HG02981 (cell line): ENCODE results near the gene SPRR2D.
"Not testable (repeated sequence)": the region's sequence is repeated elsewhere in the genome, so short reads cannot be mapped to it uniquely, and the experiment has no call there.

Experiments
- ATAC-seq: cut with Tn5 transposase; IDR thresholded peaks from one replicate; pipeline ENCODE4 v1.9.1; 2021; ENCODE audit warnings: mild to moderate bottlenecking, moderate library complexity; ENCODE audit not compliant: unreplicated experiment

Gene SPRR2D

DNA sequence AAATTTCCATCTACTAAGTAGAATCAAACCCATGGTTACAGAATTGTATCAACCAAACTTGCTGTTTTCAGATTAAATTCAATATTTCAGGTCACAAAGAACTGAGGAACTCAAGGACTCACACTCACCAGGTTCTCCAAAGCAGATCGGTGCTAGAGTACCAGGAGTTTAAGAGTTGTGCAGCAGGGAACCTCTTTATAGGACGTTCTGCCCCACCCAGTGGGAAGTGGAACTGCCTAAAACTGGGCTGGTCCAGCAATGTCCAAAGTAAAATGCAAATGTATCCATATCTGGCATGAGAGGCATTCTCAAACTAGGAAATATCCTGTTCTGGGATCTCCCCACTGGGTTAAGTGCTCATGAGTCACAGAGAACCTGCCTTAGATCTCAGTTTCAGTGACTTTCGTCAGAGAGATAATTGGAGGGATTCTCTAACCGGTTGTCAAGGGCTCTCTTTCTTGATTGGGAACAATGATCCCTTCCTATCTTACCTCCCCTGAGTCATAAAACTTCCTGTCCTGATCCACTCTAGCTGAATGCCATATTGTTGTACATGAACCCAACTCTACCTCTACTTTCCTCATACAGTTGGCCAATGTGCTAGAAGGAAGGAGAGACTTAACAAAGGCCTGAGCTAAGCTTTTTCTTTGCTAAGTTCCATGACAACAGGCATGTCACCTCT, at the start of gene SPRR2D:
SPRR2D (minus strand) TSS at position 171 of the 682 bp plus-strand sequence. CDS start 774 bp downstream, outside the sequence.
- ATAC-seq = no peak

DNA sequence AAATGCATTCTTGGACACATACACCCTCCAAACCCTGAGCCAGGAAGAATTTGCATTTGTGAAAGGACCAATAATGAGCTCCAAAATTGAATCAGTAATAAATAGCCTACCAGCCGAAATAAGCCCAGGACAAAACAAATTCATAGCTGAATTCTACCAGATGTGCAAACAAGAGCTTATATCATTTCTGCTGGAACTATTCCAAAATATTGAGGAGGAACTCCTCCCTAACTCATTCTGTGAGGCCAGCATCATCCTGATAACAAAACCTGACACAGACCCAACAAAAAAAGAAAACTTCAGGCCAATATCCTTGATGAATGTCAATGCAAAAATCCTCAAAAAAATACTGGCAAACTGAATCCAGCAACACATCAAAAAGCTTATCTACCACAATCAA, 46.7 kb upstream of the SPRR2D start:
- no peak for ATAC-seq

DNA sequence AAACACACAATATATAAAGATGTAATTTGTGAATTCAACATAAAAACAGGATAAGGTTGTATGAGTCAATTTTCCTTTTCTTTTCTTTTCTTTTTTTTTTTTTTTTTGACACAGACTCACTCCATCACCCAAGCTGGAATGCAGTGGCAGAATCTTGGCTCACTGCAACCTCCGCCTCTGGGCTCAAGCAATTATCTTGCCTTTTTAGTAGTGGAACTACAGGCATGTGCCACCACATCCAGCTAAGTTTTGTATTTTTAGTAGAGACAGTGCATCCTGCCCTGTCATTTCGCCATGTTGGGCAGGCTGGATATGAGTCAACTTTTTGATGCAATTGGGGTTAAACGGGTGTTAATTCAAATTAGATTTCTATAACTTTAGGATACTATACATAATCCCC, 40.8 kb upstream of the SPRR2D start:
- ATAC-seq = no peak

DNA sequence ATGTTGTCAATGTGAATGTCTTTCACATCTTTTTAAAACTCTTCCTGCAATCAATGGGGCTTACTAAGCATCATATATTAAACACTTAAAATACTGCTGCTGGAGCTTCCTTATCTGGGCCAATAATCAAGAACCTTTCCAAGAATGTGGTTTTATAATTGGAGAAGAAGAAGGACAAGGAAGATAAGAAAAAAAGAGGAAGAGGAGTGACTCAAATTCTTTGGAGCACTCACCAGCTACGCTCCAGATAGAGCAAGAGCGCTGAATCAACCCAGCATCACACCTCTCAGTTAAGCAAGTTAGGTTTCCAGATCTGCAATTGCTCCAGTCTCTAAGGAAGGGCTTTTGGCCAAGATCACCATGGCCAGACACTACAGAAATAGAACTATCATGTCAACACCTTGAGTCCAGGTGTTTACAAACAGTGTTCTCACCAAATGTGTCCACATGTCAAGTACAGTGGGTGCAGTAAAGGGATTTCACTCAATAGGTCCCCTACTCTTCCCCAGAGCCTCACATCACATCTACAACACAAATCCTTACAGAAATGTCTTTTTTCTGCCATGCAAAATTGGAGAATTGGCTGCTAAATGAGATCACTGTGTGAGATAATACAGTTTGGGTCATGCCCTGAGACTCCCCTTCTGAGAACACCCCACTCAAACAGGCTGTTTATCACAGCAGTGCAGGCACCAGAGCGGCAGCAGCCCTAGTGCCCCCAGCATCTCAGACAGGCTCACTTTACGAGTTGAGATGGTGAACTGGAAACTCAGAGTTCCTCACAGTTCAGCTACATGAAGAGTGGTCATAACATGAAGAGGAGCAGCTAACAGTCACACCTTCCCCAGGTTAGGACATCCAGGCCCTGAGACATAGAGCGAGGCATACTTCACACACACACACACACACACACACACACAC, 32.1 kb upstream of the SPRR2D start:
- ATAC-seq = no peak

- no peak for ATAC-seq
These were observed 30.6 kb upstream of the SPRR2D start, which contains the start of gene SPRR2B for GRCh38 chr1:153071511-153071910. SPRR2B (minus strand) TSS chr1:153071611; CDS start chr1:153070839, 772 bp downstream.

DNA sequence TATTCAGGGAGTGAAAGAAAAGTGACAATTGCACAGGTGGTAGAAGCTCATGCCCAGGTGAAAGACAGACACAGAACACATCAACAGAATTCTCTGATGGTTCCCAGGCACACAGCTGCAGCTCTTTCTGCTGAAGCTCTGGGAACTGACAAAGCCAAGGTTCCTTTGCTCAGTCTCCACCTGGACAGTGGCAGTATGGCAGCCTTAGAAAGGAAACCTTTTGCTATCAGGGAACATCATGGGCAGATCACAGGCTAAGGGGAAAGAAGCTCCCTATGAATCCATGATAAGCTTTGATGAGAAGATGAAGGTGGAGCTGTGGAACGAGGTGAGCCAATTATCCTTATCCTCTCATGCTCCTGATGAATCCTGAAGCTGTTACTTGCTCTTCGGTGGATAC, 29.3 kb upstream of the SPRR2D start:
- ATAC-seq = no peak

- no peak for ATAC-seq
These were observed 18.2 kb upstream of the SPRR2D start for GRCh38 chr1:153058826-153059784.

DNA sequence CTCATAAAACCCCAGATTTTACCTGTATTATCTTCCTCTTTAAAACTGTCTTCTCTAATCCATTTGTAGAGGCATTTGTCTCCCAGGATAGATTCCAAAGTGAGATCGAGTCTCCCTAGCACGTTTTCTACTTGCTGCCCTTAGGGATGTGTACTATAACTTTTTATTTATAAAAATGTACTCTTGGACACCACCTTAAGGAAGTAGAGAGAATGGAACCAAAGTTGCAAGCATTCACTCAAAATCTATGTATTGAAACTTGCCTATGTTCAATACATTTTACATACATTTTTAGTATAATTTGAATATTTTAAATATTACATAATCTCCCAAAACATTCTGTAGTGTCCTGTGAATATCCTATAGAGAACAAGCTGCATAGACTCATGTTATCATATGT, 17.2 kb upstream of the SPRR2D start:
- ATAC-seq = no peak

DNA sequence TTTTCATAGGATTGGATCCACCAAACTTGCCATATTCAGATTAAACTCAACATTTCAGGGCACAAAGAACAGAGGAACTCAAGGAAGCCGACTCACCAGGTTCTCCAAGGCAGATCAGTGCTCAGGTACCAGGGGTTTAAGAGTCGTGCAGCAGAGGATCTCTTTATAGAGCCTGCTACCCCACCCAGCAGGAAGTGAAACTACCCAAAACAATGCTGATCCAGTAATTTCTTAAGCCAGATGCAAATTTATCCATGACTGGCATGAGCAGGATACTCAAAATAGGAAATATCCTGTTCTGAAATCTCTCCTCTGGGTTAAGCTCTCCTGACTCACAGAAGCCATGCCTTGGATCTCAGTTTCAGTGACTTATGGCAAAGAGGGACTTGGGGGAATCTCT, 16.5 kb upstream of the SPRR2D start, which contains the start of gene SPRR2A:
SPRR2A (minus strand) TSS at position 138 of the 400 bp plus-strand sequence. CDS start 777 bp downstream, outside the sequence.
- ATAC-seq = no peak

- ATAC-seq = not testable (repeated sequence)
These were observed 15.2 kb upstream of the SPRR2D start for GRCh38 chr1:153056111-153056510.

GRCh38 chr1:153049211-153049610, 8.3 kb upstream of the SPRR2D start:
- ATAC-seq = no peak

DNA sequence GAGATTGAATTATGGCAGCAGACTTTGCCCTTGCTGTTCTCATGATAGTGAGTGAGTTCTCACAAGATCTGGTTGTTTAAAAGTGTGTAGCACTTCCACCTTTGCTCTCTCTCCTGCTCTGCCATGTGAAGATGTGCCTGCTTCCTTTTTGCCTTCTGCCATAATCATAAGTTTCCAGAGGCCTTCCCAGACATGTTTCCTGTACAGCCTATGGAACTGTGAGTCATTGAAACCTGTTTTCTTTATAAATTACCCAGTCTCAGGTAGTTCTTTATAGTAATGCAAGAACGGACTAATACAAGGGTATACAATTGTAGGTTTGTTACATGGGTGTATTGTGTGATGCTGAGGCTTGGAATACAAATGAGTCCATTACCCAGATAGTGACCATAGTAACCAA, 5.7 kb downstream of the SPRR2D start:
- no peak for ATAC-seq

DNA sequence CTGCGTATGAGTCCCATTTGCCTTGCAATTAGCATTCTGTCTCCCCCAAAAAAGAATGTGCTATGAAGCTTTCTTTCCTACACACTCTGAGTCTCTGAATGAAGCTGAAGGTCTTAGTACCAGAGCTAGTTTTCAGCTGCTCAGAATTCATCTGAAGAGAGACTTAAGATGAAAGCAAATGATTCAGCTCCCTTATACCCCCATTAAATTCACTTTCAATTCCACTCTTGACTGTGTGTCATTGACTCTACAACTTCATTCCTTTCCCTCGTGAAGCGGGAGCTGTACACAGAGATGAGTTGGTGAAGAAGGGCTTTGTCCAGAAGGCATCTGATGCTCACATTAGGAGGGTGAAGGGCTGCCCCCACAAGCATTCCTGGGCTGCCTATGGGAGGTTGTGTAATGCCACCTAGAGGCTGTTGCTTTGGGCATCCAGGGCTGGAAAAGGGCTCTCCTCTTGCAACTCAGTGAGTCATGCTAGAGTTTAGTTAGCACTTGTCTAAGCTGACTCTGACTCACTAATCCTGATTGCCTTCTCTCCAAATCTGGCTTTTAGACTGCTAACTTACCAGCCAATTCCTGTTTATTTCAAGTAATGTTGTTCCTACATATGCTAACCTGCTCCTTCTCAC, 8.1 kb downstream of the SPRR2D start:
- no peak for ATAC-seq

- ATAC-seq = no peak
These were observed 8.8 kb downstream of the SPRR2D start for GRCh38 chr1:153032073-153032472.

- ATAC-seq = no peak
These were observed 10.0 kb downstream of the SPRR2D start, which contains the start of gene SPRR1B for GRCh38 chr1:153030895-153031294. SPRR1B (plus strand) TSS chr1:153031203; CDS start chr1:153032346, 1,143 bp downstream.

- ATAC-seq = no peak
These were observed 12.2 kb downstream of the SPRR2D start for GRCh38 chr1:153028766-153029165.

DNA sequence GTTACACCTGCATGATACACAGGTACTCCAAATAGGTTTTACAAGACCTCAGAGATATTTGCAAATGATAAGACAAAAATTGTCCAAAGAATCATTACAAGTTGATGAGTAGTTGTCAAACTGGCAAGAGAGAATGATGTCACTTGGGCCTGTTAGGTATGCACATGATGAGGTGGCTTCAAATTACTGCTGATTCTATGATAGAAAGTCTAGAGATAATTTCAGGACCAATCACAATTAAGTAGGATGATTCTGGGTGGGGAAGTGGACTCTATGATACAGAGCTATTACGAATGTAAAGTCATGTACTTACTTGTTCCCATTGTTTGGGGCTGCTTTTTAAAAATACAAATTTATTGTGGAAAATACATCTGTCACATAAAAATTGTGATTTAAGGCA, 15.1 kb downstream of the SPRR2D start:
- no peak for ATAC-seq

DNA sequence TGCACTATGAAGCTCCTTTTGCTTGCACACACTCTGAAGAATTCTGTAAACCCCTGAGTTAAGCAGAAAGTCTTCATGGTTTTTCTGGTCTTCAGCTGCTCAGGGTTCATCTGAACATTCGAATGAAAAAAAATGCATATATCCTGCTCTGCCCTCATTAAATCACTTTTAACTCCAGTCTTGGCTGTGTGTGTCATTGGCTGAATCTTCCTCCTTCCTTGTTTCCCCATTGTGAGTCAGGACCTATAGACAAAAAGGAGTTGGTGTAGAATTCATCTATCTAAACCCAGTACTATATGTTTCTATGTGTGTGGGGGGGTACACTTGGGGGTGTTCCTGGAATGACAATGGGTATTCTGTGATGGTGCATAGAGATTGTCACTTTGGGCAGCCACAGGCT, 16.5 kb downstream of the SPRR2D start:
- ATAC-seq = no peak

DNA sequence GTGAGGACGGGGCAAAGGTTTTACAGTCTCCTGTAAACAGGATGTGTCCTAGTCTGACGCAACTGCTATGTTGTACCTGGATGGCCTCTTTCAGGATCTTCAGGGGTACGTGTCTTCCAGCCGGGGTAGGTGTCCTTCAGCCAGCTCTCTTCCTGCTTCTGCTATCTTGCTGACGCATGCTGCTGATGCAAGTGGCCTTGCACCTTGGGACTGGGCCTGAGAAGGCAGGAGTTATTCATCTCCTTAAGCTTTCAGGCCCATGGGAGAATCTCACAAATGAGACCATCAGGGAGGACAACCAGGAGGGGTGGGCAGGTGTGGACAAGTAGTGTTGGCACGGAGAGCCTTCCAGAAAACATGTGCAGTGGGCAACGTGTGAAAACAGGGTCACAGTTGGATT, 17.8 kb downstream of the SPRR2D start:
- ATAC-seq = no peak

GRCh38 chr1:153022340-153022739, 18.6 kb downstream of the SPRR2D start:
- ATAC-seq = not testable (repeated sequence)
